HG02642 (cell line): ENCODE measurements around the gene DGLUCY.
"Not testable (repeated sequence)": the region's sequence is repeated elsewhere in the genome, so short reads cannot be mapped to it uniquely, and the experiment has no call there.

ENCODE experiments used
- ATAC-seq: cut with Tn5 transposase; IDR thresholded peaks from one replicate; pipeline ENCODE4 v1.9.1; 2021; ENCODE audit warnings: mild to moderate bottlenecking; ENCODE audit not compliant: unreplicated experiment, poor library complexity

Gene DGLUCY

DNA sequence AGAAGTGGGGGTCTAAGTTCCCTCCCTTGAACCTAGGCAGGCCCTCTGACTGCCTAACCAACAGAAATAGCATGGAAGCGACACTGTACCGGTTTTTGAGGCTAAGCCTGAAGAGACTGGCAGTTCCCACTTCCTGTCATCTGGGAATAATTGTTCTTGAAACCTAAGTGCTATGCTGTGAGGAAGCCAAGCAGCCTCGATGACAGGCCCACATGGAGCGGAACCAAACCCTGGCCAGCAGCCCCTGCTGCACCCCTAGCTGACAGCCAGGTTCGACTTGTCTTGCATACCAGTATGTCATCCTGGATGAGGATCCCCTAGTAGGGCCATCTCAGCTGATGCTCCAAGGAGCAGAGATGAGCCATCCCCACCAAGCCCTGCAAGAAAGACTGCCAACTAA is 137.0 kb downstream of the DGLUCY start:
- no peak for ATAC-seq

DNA sequence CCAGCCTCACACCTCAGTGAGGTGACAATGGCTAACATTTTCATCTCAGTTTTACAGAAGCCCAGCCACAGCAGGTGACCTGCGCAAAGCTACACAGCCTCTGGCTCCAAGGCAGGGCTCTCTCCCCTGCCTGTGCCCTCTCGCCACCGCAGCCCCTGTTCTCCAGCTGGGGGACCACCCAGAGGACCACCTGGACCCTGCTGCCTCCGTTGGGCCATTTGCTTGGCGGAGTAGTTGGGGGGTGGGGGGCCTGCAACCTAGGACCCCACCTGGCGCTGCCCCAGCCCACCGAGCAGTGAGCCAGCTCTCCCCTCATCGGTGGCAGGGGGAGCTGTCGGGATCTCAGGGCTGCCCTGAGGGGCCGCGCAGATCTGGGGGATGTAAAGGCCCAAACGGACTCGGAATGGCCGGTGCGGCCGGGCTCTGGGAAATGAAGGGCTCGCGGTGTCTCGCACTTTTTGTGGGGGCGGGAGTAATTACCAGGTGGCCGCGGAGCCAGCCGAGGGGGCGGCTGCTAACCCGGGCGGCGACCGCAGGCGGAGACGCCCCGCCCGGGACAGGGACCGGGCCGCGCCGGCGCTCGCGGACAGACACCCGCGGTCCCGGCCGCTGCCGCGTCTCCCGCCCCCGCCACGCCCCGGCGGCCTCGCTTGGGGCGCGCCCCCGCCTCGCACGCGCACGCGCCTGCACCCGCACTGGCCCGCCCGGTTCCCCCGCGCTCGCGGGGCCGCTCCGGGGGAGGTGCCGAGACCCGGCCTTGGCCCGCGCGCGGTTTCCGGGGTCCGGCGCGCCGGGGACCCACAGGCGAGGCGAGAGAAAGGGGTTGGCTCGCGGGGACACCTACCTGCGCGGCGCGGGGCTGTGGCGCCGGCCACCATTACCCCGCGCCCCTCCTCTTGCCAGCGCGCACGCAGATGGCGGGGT is 139.3 kb downstream of the DGLUCY start:
- peak; percentile 35 for ATAC-seq

- ATAC-seq = no peak
Observed at GRCh38 chr14:91253795-91254323, 140.0 kb downstream of the DGLUCY start.

GRCh38 chr14:91254461-91254860 is 140.6 kb downstream of the DGLUCY start:
- ATAC-seq = no peak

GRCh38 chr14:91255026-91255695 is 141.3 kb downstream of the DGLUCY start:
- ATAC-seq = no peak

DNA sequence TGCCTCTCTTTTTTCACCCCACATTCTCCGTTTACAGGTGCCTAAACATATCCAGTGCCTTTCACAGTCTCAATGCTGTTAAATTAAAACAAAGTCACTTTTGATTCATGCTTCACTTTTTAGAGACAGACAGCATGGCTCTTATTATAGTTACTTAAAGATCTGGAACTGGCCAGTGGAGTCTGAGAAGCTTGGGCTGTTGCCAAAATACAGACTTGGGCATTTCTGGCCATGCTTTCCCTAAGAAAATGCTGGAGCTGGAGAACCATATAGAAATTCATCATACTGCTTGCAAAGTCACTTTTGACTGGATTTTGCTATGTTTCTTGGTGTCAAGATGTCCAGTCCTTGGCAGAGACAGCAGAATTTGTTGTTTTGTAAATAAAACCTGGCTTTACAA is 142.8 kb downstream of the DGLUCY start:
- no peak for ATAC-seq

DNA sequence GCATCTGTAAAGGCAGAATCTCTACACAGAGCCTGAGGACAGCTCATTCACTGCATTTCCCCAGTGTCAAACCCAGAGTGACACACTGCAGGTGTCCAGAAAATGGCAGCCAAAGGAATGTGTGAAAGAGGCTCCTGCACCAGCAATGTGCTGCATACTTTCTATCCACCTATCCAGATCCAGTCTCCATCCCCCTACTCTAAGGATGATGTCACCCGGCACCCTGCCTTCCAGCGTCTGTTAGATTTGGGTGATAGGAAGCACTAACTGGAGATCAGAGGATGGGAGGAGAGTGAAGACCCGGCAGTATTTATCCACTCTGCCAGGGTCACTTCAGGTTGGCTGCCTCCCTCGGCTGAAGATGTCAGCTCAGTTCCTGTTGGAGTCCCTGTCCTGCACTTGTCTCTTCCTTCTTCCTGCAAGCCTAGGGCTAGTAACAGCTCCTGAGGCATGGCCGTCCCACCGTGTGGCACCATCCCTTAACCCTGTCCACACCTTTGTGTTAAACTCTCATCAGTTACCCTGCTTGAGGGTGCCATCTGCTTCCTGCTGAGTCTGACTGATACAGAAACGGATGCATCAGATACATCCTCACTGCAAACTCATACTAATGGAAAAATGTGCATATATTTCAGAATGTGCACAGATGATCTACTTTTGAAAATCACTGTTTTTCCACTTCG is 143.6 kb downstream of the DGLUCY start:
- no peak for ATAC-seq

DNA sequence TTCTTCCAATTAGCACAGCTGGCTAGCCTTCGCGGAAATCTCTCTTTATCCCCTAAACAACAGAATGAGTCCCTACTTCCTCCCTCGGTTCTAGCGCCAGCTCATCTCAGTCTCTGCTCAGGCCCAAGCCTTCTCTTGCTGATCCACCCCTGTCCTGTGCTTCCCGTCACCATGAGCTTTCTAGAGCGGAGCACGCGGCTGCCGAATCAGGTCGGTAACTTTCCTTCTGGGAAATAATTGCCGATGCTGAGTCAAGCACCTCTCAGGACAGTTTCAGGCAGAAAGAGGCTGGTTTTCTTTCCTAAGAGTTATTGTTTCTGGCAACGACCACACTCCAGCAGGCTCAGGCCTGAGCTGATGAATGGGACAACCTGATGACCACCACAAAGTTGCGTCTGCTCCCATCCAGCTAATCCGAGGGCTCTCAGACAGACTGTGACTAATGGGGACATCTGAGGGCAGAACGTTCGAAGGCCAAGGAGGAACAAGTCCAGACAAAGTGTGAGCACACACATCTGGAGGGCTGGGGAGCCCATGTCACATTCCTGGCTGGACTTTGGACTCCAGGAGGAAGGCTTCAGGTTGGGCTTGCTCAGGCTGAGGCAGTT is 144.2 kb downstream of the DGLUCY start:
- no peak for ATAC-seq

GRCh38 chr14:91258876-91259275 is 145.0 kb downstream of the DGLUCY start:
- ATAC-seq = no peak

- ATAC-seq = no peak
Observed at GRCh38 chr14:91261115-91261514, 147.2 kb downstream of the DGLUCY start.

DNA sequence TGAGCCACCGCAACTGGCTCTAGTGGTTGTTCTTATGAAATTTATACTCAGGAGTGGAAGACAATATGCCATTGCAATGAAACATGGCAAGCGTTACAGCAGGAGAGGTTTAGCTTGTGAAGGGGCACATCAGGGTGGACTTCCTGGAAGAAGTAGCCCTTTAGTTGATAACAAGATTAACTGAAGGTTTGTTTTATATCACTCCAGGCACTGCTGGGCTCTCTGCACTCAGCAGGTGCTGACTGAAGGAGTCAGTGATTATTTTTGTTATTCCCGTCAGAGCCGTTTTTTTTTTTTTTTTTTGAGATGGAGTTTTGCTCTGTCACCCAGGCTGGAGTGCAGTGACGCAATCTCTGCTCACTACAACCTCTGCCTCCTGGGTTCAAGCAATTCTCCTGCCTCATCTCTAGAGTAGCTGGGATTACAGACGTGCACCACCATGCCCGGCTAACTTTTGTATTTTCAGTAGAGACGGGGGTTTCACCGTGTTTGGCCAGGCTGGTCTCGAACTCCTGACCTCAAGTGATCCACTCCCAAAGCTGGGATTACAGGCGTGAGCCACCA is 148.2 kb downstream of the DGLUCY start:
- ATAC-seq = no peak

- ATAC-seq = no peak
Observed at GRCh38 chr14:91263329-91263728, 149.5 kb downstream of the DGLUCY start.

- no peak for ATAC-seq
Observed at GRCh38 chr14:91264151-91265150, 150.6 kb downstream of the DGLUCY start.

GRCh38 chr14:91265404-91265803 is 151.5 kb downstream of the DGLUCY start:
- no peak for ATAC-seq

DNA sequence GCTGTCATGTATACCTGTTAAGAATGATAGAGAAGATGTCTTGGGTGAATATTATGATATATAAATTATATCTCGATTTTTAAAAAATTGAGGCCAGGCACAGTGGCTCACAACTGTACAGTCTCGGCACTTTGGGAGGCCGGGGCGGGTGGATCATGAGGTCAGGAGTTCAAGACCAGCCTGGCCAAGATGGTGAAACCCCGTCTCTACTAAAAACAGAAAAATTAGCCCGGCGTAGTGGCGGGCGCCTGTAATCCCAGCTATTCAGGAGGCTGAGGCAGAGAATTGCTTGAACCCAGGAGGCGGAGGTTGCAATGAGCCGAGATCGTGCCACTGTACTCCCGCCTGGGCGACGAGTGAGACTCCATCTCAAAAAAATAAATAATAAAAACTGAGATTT is 152.4 kb downstream of the DGLUCY start:
- not testable (repeated sequence) for ATAC-seq

DNA sequence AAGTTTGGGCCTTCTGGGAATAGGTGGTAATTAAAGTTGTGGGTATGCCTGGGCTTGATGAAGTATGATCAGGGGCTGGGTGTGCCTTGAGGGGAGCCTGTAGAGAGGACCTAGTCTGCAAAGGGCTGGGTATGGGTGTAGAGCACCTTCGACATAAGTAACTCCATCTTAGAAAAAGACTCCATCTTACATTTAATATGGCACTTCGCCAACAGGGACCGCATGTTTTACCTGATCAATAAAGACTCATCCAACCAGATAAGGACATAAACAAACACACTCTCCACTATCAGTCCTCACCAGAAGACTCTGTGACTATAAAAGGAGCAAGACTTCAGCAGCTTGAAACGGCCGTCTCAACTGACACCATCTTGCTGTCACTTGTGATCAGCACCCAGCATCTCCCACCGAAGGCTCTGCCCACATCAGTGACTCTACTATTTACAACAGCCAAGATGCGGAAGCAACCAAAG is 154.1 kb downstream of the DGLUCY start:
- ATAC-seq = no peak

DNA sequence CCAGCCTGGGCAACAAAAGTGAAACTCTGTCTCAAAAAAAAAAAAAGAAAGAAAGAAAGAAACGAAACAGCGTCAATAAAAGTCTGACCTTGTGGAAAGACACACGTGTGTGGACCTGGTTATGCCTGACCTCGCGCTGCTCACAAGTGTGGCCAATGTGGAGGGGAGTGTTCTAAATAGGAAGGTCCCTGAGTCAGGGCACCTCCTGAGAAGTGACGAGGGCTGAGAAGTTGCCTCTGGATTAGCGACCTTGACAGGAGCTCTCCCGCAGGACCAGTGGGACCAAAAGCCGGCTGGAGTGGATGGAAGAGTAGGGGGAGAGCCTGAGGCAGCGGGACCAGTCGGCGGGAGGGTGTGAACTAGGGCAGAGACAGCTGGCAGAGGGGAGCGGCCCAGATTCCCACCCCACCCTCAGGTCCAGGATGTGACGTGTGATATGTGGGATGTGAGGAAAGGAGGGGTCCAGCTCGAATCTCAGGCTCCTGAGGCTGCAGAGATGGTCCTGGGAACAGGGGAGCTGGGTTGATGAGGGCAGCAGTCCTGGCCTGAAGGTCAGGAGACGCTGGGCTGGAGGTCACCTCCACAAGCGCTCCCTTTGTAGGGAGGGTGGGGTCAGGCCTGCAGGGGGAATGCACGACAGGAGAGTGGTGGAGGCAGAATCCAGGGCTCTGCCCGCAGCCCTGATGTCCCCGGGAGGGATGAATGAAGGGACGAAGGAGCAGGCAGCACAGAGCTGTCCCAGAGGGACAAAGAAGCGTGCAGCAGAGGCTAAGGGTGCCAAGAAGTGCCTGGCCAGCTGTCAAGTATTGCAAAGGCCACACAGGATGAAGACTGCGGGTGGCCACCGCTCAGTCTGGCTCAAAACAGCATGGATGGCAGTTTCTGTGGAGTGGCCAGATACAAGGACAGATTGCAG is 155.5 kb downstream of the DGLUCY start:
- ATAC-seq = no peak

DNA sequence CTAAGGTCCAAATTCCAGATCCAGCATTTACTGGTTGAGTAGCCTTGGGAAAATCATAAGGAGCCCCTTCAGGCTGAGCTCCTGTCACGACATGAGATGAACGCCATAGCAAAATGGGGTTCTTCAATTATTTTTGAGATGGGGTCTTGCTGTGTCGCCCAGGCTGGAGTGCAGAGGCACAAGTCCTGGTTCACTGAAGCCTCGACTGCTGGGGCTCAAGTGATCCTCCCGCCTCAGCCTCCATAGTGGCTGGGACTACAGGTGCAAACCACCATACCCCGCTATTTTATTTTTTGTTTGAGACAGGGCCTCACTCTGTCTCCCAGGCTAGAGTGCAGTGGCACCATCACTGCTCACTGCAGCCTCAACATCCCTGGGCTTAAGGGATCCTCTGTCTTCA is 156.3 kb downstream of the DGLUCY start:
- no peak for ATAC-seq
